Neural cell (in vitro differentiated cells): ENCODE results near the gene FBXO40.

Source experiments
- CTCF ChIP-seq: fragments of 450-650 bp; IDR thresholded peaks from 2 replicates; pipeline ENCODE4 v1.5.1; 2014; ENCODE audit warnings: antibody characterized with exemption, mild to moderate bottlenecking, moderate library complexity; ENCODE audit not compliant: poor library complexity, severe bottlenecking
- EP300 ChIP-seq: fragments of 450-650 bp; conservative IDR thresholded peaks from 2 replicates; pipeline ENCODE4 v1.6.1; 2014; ENCODE audit warnings: antibody characterized with exemption, mild to moderate bottlenecking, moderate library complexity; ENCODE audit not compliant: poor library complexity, severe bottlenecking
- EZH2 ChIP-seq: fragments of 200-600, 300-800 bp; shearing (Covaris generic), sonication (generic); IDR thresholded peaks from 2 replicates; pipeline ENCODE4 v1.6.1; 2014; ENCODE audit warnings: antibody characterized with exemption, low read length, borderline replicate concordance, mild to moderate bottlenecking; ENCODE audit not compliant: insufficient read depth, poor library complexity, severe bottlenecking
- POLR2AphosphoS5 ChIP-seq: IDR thresholded peaks from 2 replicates; pipeline ENCODE4 v1.6.1; 2012
- RAD21 ChIP-seq: fragments of 450-650 bp; conservative IDR thresholded peaks from 2 replicates; pipeline ENCODE4 v1.6.1; 2014; ENCODE audit warnings: antibody characterized with exemption, mild to moderate bottlenecking, moderate library complexity
- REST ChIP-seq: IDR thresholded peaks from 2 replicates; pipeline ENCODE4 v1.6.1; 2012; ENCODE audit warnings: borderline replicate concordance
- SMC3 ChIP-seq: fragments of 450-650 bp; conservative IDR thresholded peaks from 2 replicates; pipeline ENCODE4 v1.6.1; 2014; ENCODE audit warnings: antibody characterized with exemption, mild to moderate bottlenecking, moderate library complexity; ENCODE audit not compliant: poor library complexity
- TAF1 ChIP-seq: IDR thresholded peaks from 2 replicates; pipeline ENCODE4 v1.6.1; 2012; ENCODE audit warnings: low read depth

GRCh38 chr3:121630355-121630754, 37.2 kb downstream of the FBXO40 start:
- TF ChIP-seq EZH2 (no peak), TAF1 (no peak), POLR2AphosphoS5 (no peak), CTCF (no peak), EP300 (no peak), SMC3 (no peak), RAD21 (no peak), REST (no peak)
